HCT116 (cell line): Measurements from ENCODE around the gene MIPEP. TPM values are rescaled to one million over a fixed set of nuclear protein-coding genes. Genes with fewer than 3 reads are reported as not detected.

Source experiments
- ATAC-seq: fragments of 200-7000 bp; cut with Tn5 transposase; 2 replicates; pipeline ENCODE4 v1.9.1; 2020; ENCODE audit warnings: mild to moderate bottlenecking, moderate library complexity
- BruUV-seq: library from RNA; stranded (reverse); fragments of 400-500 nt; replicated peaks from 2 replicates; lab custom pipeline; 2021; lab: Mats Ljungman, UMichigan
- CTCF ChIA-PET: fragments of 300-600 bp; sonication (Branson Sonifier 250); formaldehyde crosslinking; loops from one replicate; lab custom pipeline; 2021; ENCODE audit warnings: antibody characterized with exemption; lab: Charles Lee
- POLR2A ChIA-PET: fragments of 300-600, 350-600 bp; sonication (Branson Sonifier 250); formaldehyde crosslinking; loops from one replicate; lab custom pipeline; 2021; ENCODE audit warnings: antibody characterized with exemption; lab: Charles Lee
- RAD21 ChIA-PET, 2 experiments: fragments of 300-600 bp; sonication (Branson Sonifier 250); formaldehyde crosslinking; loops; one replicate each; lab custom pipeline; 2023; ENCODE audit warnings: low total read pairs in 2 of 2; ENCODE audit not compliant: uncharacterized antibody in 2 of 2, unreplicated experiment in 2 of 2, low non-redundant PET in 1 of 2; lab: Charles Lee
- DNase-seq: peaks from one replicate; pipeline ENCODE4 v3.0.0-alpha.2; 2010; ENCODE audit warnings: low read depth, low spot score
- H2AFZ ChIP-seq: fragments of 200-600 bp; shearing (Covaris generic), sonication (generic); 2 replicates; pipeline ENCODE4 v1.6.1; 2017; ENCODE audit warnings: low read depth, mixed run types, mixed read lengths, antibody characterized with exemption, low read length; ENCODE audit not compliant: poor library complexity, severe bottlenecking
- H3K27ac ChIP-seq: 2 replicates; pipeline ENCODE4 v1.5.1; 2012; ENCODE audit warnings: low read depth, low read length
- H3K27me3 ChIP-seq: fragments of 200-600 bp; sonication (generic); 2 replicates; pipeline ENCODE4 v1.6.1; 2016; ENCODE audit warnings: mixed run types, low read length, mixed read lengths; ENCODE audit not compliant: insufficient read depth
- H3K36me3 ChIP-seq, 2 experiments: fragments of 200-500 bp in 1 of 2; fragments of 200-600 bp in 1 of 2; sonication (Bioruptor generic) in 1 of 2; sonication (generic) in 1 of 2; 2 replicates each; pipeline versions ENCODE4 v1.5.1 to v1.6.1; 2014 to 2016; ENCODE audit warnings: low read length in 2 of 2, inconsistent platforms in 1 of 2, mixed read lengths in 1 of 2, mixed run types in 1 of 2; ENCODE audit not compliant: insufficient read depth in 2 of 2, control insufficient read depth in 1 of 2
- H3K4me1 ChIP-seq, 2 experiments: fragments of 200-600 bp in 1 of 2; sonication (generic) in 1 of 2; 2 replicates each; pipeline versions ENCODE4 v1.5.1 to v1.6.1; 2012 to 2017; ENCODE audit warnings: low read length in 2 of 2, inconsistent platforms in 1 of 2, mild to moderate bottlenecking in 1 of 2, mixed read lengths in 1 of 2, mixed run types in 1 of 2, moderate library complexity in 1 of 2; ENCODE audit not compliant: insufficient read depth in 2 of 2, control insufficient read depth in 1 of 2
- H3K4me2 ChIP-seq: fragments of 200-600 bp; sonication (generic); 2 replicates; pipeline ENCODE4 v1.6.1; 2017; ENCODE audit warnings: mixed run types, low read length, mixed read lengths
- H3K4me3 ChIP-seq, 2 experiments: fragments of 200-600 bp in 1 of 2; sonication (generic) in 1 of 2; replicated peaks in 1 of 2; 2 replicates each; pipeline ENCODE4 v1.5.1; 2011 to 2016; ENCODE audit warnings: low read length in 2 of 2, control low read depth in 1 of 2, low read depth in 1 of 2, mild to moderate bottlenecking in 1 of 2, mixed read lengths in 1 of 2, mixed run types in 1 of 2
- H3K79me2 ChIP-seq: fragments of 200-600 bp; sonication (generic); 2 replicates; pipeline ENCODE4 v1.6.1; 2017; ENCODE audit warnings: mild to moderate bottlenecking, mixed run types, low read length, moderate library complexity, mixed read lengths; ENCODE audit not compliant: insufficient read depth
- H3K9ac ChIP-seq: fragments of 200-600 bp; sonication (generic); 2 replicates; pipeline ENCODE4 v1.6.1; 2016; ENCODE audit warnings: low read length, mixed read lengths
- H3K9me2 ChIP-seq: fragments of 200-600 bp; sonication (generic), shearing (Covaris generic); 2 replicates; pipeline ENCODE4 v1.6.1; 2017; ENCODE audit warnings: mixed run types, mild to moderate bottlenecking, moderate library complexity; ENCODE audit not compliant: insufficient read depth
- H3K9me3 ChIP-seq, 2 experiments: fragments of 200-500 bp in 1 of 2; fragments of 200-600 bp in 1 of 2; sonication (Bioruptor generic) in 1 of 2; sonication (generic) in 1 of 2; 2 replicates each; pipeline ENCODE4 v1.6.1; 2014 to 2017; ENCODE audit warnings: low read length in 2 of 2, mixed read lengths in 2 of 2, inconsistent platforms in 1 of 2, low read depth in 1 of 2, mild to moderate bottlenecking in 1 of 2, mixed run types in 1 of 2, moderate library complexity in 1 of 2; ENCODE audit not compliant: control insufficient read depth in 1 of 2, insufficient read depth in 1 of 2
- H4K20me1 ChIP-seq: fragments of 200-600 bp; sonication (generic), shearing (Covaris generic); 2 replicates; pipeline ENCODE4 v1.6.1; 2017; ENCODE audit warnings: mixed run types, mild to moderate bottlenecking, moderate library complexity; ENCODE audit not compliant: insufficient read depth
- CBX3 ChIP-seq: IDR thresholded peaks from 2 replicates; pipeline ENCODE4 v1.6.1; 2012; ENCODE audit warnings: low read depth
- CEBPB ChIP-seq: IDR thresholded peaks from 2 replicates; pipeline ENCODE4 v1.6.1; 2012; ENCODE audit warnings: low read depth
- EGR1 ChIP-seq: IDR thresholded peaks from 2 replicates; pipeline ENCODE4 v1.6.1; 2012; ENCODE audit warnings: low read depth
- FOSL1 ChIP-seq: IDR thresholded peaks from 2 replicates; pipeline ENCODE4 v1.6.1; 2012; ENCODE audit warnings: low read depth
- SP1 ChIP-seq: IDR thresholded peaks from 2 replicates; pipeline ENCODE4 v1.6.1; 2012; ENCODE audit warnings: low read depth
- TCF7L2 ChIP-seq: IDR thresholded peaks from 2 replicates; pipeline ENCODE4 v1.7.0; 2011; ENCODE audit warnings: borderline replicate concordance, inconsistent platforms; ENCODE audit not compliant: insufficient read depth, insufficient read length; ENCODE audit errors: extremely low read depth
- ZFX ChIP-seq: fragments of 450-650 bp; IDR thresholded peaks from 2 replicates; pipeline ENCODE4 v1.6.1; 2017
- ZNF274 ChIP-seq: fragments of 200-500 bp; sonication (Bioruptor generic); IDR thresholded peaks from 2 replicates; pipeline ENCODE4 v1.6.1; 2014; ENCODE audit warnings: mild to moderate bottlenecking, low read depth, low read length, inconsistent platforms
- intact Hi-C: fragments of 100-400 bp; cut with micrococcal nuclease; formaldehyde crosslinking; loops from 2 replicates; pipeline ENCODE4 v1.10.0; 2022
- total RNA-seq: library from RNA; stranded (reverse); gene quantifications from one replicate; pipeline ENCODE4 v1.2.1, GENCODE V29; 2021; ENCODE audit not compliant: unreplicated experiment
- TF ChIP-seq, protein P1 (sequence below): IDR thresholded peaks from 2 replicates; pipeline ENCODE4 v1.6.1; 2012
- TF ChIP-seq, protein P2 (sequence below), 3 experiments: fragments of 200-600 bp in 1 of 3; sonication (generic) in 1 of 3; IDR thresholded peaks in 2 of 3; conservative IDR thresholded peaks in 1 of 3; 2 replicates each; pipeline ENCODE4 v1.5.1; 2012 to 2017; ENCODE audit warnings: low read depth in 2 of 3, low read length in 2 of 3, antibody characterized with exemption in 1 of 3, borderline replicate concordance in 1 of 3, control low read depth in 1 of 3, mild to moderate bottlenecking in 1 of 3, mixed read lengths in 1 of 3, mixed run types in 1 of 3, moderate library complexity in 1 of 3; ENCODE audit not compliant: insufficient read depth in 1 of 3
- TF ChIP-seq, protein P3 (sequence below): IDR thresholded peaks from 2 replicates; pipeline ENCODE4 v1.6.1; 2011; ENCODE audit warnings: mild to moderate bottlenecking, low read length, moderate library complexity; ENCODE audit not compliant: insufficient replicate concordance; ENCODE audit errors: extremely low read depth
- TF ChIP-seq, protein P4 (sequence below): IDR thresholded peaks from 2 replicates; pipeline ENCODE4 v1.6.1; 2012; ENCODE audit warnings: low read depth

The MIPEP gene
- total RNA-seq, 1 experiment from 2014 or later, result 33.3 TPM

DNA sequence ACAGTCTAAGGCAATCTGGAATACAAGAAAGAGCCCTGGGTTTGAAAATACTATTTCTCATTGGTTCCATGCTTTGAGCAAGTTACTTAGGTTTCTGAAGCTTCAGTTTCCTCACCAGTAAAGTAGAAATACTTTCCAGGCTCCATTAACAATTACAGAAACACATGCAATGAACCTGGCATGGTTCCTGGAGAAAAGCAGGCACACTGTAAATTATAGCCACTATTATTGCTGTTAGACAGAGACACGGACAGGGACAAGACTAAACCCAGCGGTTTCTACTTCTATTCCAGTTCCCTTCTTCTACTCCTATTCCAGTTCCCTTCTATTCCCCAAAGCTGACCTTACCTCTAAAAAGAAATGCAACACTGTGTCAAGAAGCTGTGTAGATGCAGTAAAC lies 41.2 kb downstream of the MIPEP start:
- Histone ChIP-seq H4K20me1 (no peaks in the 10 kb centered on the region), H3K27me3 (no peaks in the 10 kb centered on the region), H3K4me3 (no peak overlapping the region), H2AFZ (no peak overlapping the region), H3K4me1 (no peaks in the 10 kb centered on the region), H3K79me2 (no peaks in the 10 kb centered on the region), H3K9me3 (no peaks in the 10 kb centered on the region), H3K36me3 (no peaks in the 10 kb centered on the region; a peak in 1 of 4 replicates), H3K9me2 (no peaks in the 10 kb centered on the region), H3K4me2 (no peak overlapping the region), H3K27ac (no peak overlapping the region), H3K9ac (no peak overlapping the region)
- TF ChIP-seq, protein P1, sequence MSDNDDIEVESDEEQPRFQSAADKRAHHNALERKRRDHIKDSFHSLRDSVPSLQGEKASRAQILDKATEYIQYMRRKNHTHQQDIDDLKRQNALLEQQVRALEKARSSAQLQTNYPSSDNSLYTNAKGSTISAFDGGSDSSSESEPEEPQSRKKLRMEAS, result no peak
- TF ChIP-seq, protein P2, sequence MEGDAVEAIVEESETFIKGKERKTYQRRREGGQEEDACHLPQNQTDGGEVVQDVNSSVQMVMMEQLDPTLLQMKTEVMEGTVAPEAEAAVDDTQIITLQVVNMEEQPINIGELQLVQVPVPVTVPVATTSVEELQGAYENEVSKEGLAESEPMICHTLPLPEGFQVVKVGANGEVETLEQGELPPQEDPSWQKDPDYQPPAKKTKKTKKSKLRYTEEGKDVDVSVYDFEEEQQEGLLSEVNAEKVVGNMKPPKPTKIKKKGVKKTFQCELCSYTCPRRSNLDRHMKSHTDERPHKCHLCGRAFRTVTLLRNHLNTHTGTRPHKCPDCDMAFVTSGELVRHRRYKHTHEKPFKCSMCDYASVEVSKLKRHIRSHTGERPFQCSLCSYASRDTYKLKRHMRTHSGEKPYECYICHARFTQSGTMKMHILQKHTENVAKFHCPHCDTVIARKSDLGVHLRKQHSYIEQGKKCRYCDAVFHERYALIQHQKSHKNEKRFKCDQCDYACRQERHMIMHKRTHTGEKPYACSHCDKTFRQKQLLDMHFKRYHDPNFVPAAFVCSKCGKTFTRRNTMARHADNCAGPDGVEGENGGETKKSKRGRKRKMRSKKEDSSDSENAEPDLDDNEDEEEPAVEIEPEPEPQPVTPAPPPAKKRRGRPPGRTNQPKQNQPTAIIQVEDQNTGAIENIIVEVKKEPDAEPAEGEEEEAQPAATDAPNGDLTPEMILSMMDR (IDR thresholded peaks at IDR 0.05 in 2 of 3, conservative IDR thresholded peaks at IDR 0.05 in 1 of 3; ENCODE audit: borderline replicate concordance in 1 of 3, insufficient read depth in 1 of 3, low read depth in 2 of 3, low read length in 2 of 3), result no peak
- TF ChIP-seq CBX3 (no peak), CEBPB (no peak)
- ChIA-PET RAD21 (no interaction called here), POLR2A (no interaction called here), CTCF (no interaction called here)
- DNase-seq, result no peak
- intact Hi-C loops, result no loop called here
- BruUV-seq, result no TSS peak
- ATAC-seq, result no peak

DNA sequence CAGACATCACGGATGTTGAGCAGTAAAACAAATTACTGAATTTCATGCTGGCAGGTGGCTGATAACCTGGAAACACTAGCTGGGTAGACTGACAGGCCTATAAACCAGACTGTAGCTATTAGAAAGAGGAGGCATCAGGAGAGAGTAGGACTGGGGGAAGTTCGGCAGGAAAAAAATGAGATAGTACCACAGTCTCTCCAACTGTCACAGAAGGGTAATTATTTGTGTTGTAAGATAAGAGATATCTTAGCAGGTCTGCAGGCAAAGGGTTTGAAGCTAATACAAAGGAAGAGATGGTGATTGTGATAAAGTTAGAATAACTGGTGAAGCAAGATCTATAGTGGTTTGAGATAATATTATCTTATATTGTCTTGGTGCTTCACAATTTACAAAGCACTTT lies 41.7 kb downstream of the MIPEP start:
- Histone ChIP-seq H3K9ac (no peak overlapping the region), H2AFZ (no peak overlapping the region), H3K27ac (no peak overlapping the region), H3K9me3 (no peaks in the 10 kb centered on the region), H3K79me2 (no peaks in the 10 kb centered on the region), H3K4me3 (no peak overlapping the region), H3K4me2 (no peak overlapping the region), H3K27me3 (no peaks in the 10 kb centered on the region), H3K4me1 (no peaks in the 10 kb centered on the region), H3K36me3 (no peaks in the 10 kb centered on the region; a peak in 1 of 4 replicates), H4K20me1 (no peaks in the 10 kb centered on the region), H3K9me2 (no peaks in the 10 kb centered on the region)
- ATAC-seq, result no peak
- ChIA-PET RAD21 (no interaction called here), POLR2A (no interaction called here), CTCF (no interaction called here)
- BruUV-seq, result no TSS peak
- no peak for DNase-seq
- intact Hi-C loops, result no loop called here
- TF ChIP-seq, protein P3, sequence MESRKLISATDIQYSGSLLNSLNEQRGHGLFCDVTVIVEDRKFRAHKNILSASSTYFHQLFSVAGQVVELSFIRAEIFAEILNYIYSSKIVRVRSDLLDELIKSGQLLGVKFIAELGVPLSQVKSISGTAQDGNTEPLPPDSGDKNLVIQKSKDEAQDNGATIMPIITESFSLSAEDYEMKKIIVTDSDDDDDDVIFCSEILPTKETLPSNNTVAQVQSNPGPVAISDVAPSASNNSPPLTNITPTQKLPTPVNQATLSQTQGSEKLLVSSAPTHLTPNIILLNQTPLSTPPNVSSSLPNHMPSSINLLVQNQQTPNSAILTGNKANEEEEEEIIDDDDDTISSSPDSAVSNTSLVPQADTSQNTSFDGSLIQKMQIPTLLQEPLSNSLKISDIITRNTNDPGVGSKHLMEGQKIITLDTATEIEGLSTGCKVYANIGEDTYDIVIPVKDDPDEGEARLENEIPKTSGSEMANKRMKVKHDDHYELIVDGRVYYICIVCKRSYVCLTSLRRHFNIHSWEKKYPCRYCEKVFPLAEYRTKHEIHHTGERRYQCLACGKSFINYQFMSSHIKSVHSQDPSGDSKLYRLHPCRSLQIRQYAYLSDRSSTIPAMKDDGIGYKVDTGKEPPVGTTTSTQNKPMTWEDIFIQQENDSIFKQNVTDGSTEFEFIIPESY, result no peak
- TF ChIP-seq, protein P1, result no peak
- no peak for TF ChIP-seq EGR1
- no peak for TF ChIP-seq TCF7L2
- no peak for TF ChIP-seq SP1
- no peak for TF ChIP-seq FOSL1
- no peak for TF ChIP-seq ZNF274
- TF ChIP-seq ZFX, result no peak
- TF ChIP-seq, protein P4, sequence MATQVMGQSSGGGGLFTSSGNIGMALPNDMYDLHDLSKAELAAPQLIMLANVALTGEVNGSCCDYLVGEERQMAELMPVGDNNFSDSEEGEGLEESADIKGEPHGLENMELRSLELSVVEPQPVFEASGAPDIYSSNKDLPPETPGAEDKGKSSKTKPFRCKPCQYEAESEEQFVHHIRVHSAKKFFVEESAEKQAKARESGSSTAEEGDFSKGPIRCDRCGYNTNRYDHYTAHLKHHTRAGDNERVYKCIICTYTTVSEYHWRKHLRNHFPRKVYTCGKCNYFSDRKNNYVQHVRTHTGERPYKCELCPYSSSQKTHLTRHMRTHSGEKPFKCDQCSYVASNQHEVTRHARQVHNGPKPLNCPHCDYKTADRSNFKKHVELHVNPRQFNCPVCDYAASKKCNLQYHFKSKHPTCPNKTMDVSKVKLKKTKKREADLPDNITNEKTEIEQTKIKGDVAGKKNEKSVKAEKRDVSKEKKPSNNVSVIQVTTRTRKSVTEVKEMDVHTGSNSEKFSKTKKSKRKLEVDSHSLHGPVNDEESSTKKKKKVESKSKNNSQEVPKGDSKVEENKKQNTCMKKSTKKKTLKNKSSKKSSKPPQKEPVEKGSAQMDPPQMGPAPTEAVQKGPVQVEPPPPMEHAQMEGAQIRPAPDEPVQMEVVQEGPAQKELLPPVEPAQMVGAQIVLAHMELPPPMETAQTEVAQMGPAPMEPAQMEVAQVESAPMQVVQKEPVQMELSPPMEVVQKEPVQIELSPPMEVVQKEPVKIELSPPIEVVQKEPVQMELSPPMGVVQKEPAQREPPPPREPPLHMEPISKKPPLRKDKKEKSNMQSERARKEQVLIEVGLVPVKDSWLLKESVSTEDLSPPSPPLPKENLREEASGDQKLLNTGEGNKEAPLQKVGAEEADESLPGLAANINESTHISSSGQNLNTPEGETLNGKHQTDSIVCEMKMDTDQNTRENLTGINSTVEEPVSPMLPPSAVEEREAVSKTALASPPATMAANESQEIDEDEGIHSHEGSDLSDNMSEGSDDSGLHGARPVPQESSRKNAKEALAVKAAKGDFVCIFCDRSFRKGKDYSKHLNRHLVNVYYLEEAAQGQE, result no peak
